Prostate gland (tissue), 2 donors: ENCODE measurements around the gene AKAP13. TPM values are rescaled to one million over a fixed set of nuclear protein-coding genes. Genes with fewer than 3 reads are reported as not detected.

ENCODE experiments used
- DNase-seq: peaks from one replicate; pipeline ENCODE4 v3.0.0-alpha.2; 2019; ENCODE audit warnings: low spot score
- H3K27ac ChIP-seq, 2 donors: fragments of 200-600 bp; sonication (generic); 2 replicates each; pipeline ENCODE4 v1.5.1; 2017 to 2019
- H3K27me3 ChIP-seq: fragments of 200-600 bp; sonication (generic); replicated peaks from 2 replicates; pipeline ENCODE4 v1.5.1; 2019; ENCODE audit not compliant: insufficient read depth
- H3K36me3 ChIP-seq, 2 donors: fragments of 200-600 bp; sonication (generic); 1 replicate in 1 of 2; 2 replicates in 1 of 2; pipeline versions ENCODE4 v1.5.1 to v1.8.1; 2017 to 2019
- H3K4me1 ChIP-seq: fragments of 200-600 bp; sonication (generic); replicated peaks from 2 replicates; pipeline ENCODE4 v1.5.1; 2019
- H3K4me3 ChIP-seq, 2 donors: fragments of 200-600 bp; sonication (generic); 2 replicates each; pipeline ENCODE4 v1.5.1; 2017 to 2019
- H3K9me3 ChIP-seq: fragments of 200-600 bp; sonication (generic); 2 replicates; pipeline ENCODE4 v1.5.1; 2017
- CTCF ChIP-seq, 4 experiments: fragments of 200-600 bp in 2 of 4; fragments of 450-650 bp in 2 of 4; sonication (generic) in 2 of 4; IDR thresholded peaks; 1 replicate in 3 of 4; 2 replicates in 1 of 4; pipeline ENCODE4 v1.5.1; 2016 to 2019; ENCODE audit warnings: antibody characterized with exemption in 4 of 4, mild to moderate bottlenecking in 2 of 4, moderate library complexity in 2 of 4
- POLR2A ChIP-seq: fragments of 450-650 bp; IDR thresholded peaks from one replicate; pipeline ENCODE4 v1.6.1; 2016; ENCODE audit warnings: antibody characterized with exemption, mild to moderate bottlenecking
- POLR2AphosphoS5 ChIP-seq: sonication (generic); formaldehyde crosslinking; IDR thresholded peaks from one replicate; pipeline ENCODE4 v1.6.1; 2017; ENCODE audit warnings: antibody characterized with exemption
- WGBS: methylation state at CpG from one replicate; pipeline ENCODE4 v1.1.5; 2018; 5-methylcytosine and 5-hydroxymethylcytosine counted together
- intact Hi-C: fragments of 100-400 bp; cut with DNase I; formaldehyde crosslinking; loops from one replicate; pipeline ENCODE4 v1.14.2; 2022
- total RNA-seq, 2 donors: library from RNA; depleted of rRNA; stranded (reverse); fragments of >200 nt; gene quantifications; one replicate each; pipeline ENCODE4 v1.1.0, GENCODE V29; 2016

AKAP13 gene
- total RNA-seq, 2 donors from 2014 or later = 102 to 195 TPM

GRCh38 chr15:85523530-85523929, 143.1 kb downstream of the AKAP13 start:
- Histone ChIP-seq H3K27me3 (no peaks in the 10 kb centered on the region), H3K27ac (no peak overlapping the region), H3K9me3 (no peaks in the 10 kb centered on the region), H3K36me3 (no peaks in the 10 kb centered on the region), H3K4me3 (no peak overlapping the region), H3K4me1 (peaks cover 9% of the 10 kb centered on the region)
- intact Hi-C loops = no loop called here
- WGBS = 87% methylated on average over 4 of the region's 4 CpGs
- no peak for TF ChIP-seq CTCF (IDR thresholded peaks at IDR 0.05)
- no peak for TF ChIP-seq POLR2AphosphoS5
- TF ChIP-seq POLR2A = no peak
- no peak for DNase-seq

GRCh38 chr15:85525755-85526154, 145.4 kb downstream of the AKAP13 start:
- no peak overlapping the region for H3K27ac ChIP-seq
- TF ChIP-seq POLR2A = no peak
- TF ChIP-seq POLR2AphosphoS5 = no peak
- no peak for TF ChIP-seq CTCF (IDR thresholded peaks at IDR 0.05)
- intact Hi-C loops = no loop called here
- H3K4me1 ChIP-seq = peaks cover 9% of the 10 kb centered on the region
- H3K36me3 ChIP-seq = no peaks in the 10 kb centered on the region
- no peaks in the 10 kb centered on the region for H3K27me3 ChIP-seq
- no peak overlapping the region for H3K4me3 ChIP-seq
- H3K9me3 ChIP-seq = no peaks in the 10 kb centered on the region
- no peak for DNase-seq

- WGBS = 21% methylated on average over 3 of the region's 3 CpGs
- Histone ChIP-seq H3K27me3 (no peaks in the 10 kb centered on the region), H3K9me3 (no peaks in the 10 kb centered on the region), H3K27ac (no peak overlapping the region), H3K4me1 (peaks cover 10% of the 10 kb centered on the region), H3K4me3 (no peak overlapping the region), H3K36me3 (no peaks in the 10 kb centered on the region)
- TF ChIP-seq POLR2AphosphoS5 (no peak), CTCF (IDR thresholded peaks at IDR 0.05) (no peak), POLR2A (no peak)
- intact Hi-C loops = no loop called here
- no peak for DNase-seq
These were observed 147.5 kb downstream of the AKAP13 start for GRCh38 chr15:85527895-85528294.

- DNase-seq = no peak
- no peaks in the 10 kb centered on the region for H3K9me3 ChIP-seq
- no peaks in the 10 kb centered on the region for H3K36me3 ChIP-seq
- H3K4me3 ChIP-seq = no peak overlapping the region
- H3K27me3 ChIP-seq = no peaks in the 10 kb centered on the region
- H3K4me1 ChIP-seq = peaks cover 10% of the 10 kb centered on the region
- TF ChIP-seq POLR2A (no peak), CTCF (IDR thresholded peaks at IDR 0.05) (no peak), POLR2AphosphoS5 (no peak)
- 60% methylated on average over 7 of the region's 7 CpGs for WGBS
- intact Hi-C loops = no loop called here
- H3K27ac ChIP-seq = no peak overlapping the region
These were observed 149.7 kb downstream of the AKAP13 start for GRCh38 chr15:85530079-85530478.

GRCh38 chr15:85531083-85531482, 150.7 kb downstream of the AKAP13 start:
- Histone ChIP-seq H3K4me1 (peaks cover 10% of the 10 kb centered on the region), H3K4me3 (no peak overlapping the region), H3K36me3 (no peaks in the 10 kb centered on the region), H3K9me3 (no peaks in the 10 kb centered on the region), H3K27ac (no peak overlapping the region), H3K27me3 (no peaks in the 10 kb centered on the region)
- intact Hi-C loops = no loop called here
- DNase-seq = no peak
- WGBS = 89% methylated on average over 4 of the region's 4 CpGs
- TF ChIP-seq POLR2A (no peak), CTCF (IDR thresholded peaks at IDR 0.05) (no peak), POLR2AphosphoS5 (no peak)
